ENCODE data around the gene LAMTOR2.

The LAMTOR2 gene

GRCh38 chr1:156078728-156079127, 24.1 kb downstream of the LAMTOR2 start:
- H3K27me3 Mint-ChIP-seq, result peaks cover 17% of the 10 kb centered on the region
- H3K36me3 Mint-ChIP-seq (ENCODE audit: low read depth), result no peaks in the 10 kb centered on the region
- peaks cover 9% of the 10 kb centered on the region for H3K4me1 Mint-ChIP-seq (ENCODE audit: low read depth)
- no peaks in the 10 kb centered on the region for H3K9me3 Mint-ChIP-seq
- H3K27ac Mint-ChIP-seq, result no peak overlapping the region
- H3K4me3 Mint-ChIP-seq, result no peak overlapping the region

GRCh38 chr1:156079762-156080161, 25.2 kb downstream of the LAMTOR2 start:
- Mint-ChIP-seq H3K27me3 (peaks cover 27% of the 10 kb centered on the region), H3K4me3 (no peak overlapping the region), H3K27ac (no peak overlapping the region), H3K9me3 (no peaks in the 10 kb centered on the region), H3K4me1 (ENCODE audit: low read depth) (peaks cover 9% of the 10 kb centered on the region), H3K36me3 (ENCODE audit: low read depth) (no peaks in the 10 kb centered on the region)

GRCh38 chr1:156080241-156080862, 25.8 kb downstream of the LAMTOR2 start:
- peaks cover 9% of the 10 kb centered on the region for H3K4me1 Mint-ChIP-seq (ENCODE audit: low read depth)
- H3K4me3 Mint-ChIP-seq, result no peak overlapping the region
- H3K27ac Mint-ChIP-seq, result no peak overlapping the region
- H3K36me3 Mint-ChIP-seq (ENCODE audit: low read depth), result no peaks in the 10 kb centered on the region
- H3K27me3 Mint-ChIP-seq, result peaks cover 33% of the 10 kb centered on the region
- H3K9me3 Mint-ChIP-seq, result no peaks in the 10 kb centered on the region

DNA sequence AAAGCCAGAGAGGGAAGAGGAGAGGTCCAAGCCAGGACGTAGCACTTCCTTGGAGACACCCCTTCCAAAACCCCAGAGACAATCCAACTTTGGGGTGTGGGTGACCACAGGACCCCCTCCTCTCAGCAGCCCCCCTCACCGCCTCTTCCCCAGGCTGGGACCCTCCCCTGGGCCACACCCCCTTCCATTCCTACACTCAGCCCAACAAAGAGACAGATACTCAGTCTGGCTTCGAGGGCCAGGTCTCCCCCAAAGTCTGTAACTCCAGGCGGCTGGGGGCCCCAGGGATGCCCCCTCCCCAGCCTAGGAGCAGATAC, 26.2 kb downstream of the LAMTOR2 start:
- peak overlapping the region; percentile 56 for H3K4me3 Mint-ChIP-seq
- H3K36me3 Mint-ChIP-seq (ENCODE audit: low read depth), result no peaks in the 10 kb centered on the region
- H3K27ac Mint-ChIP-seq, result no peak overlapping the region
- no peaks in the 10 kb centered on the region for H3K9me3 Mint-ChIP-seq
- H3K27me3 Mint-ChIP-seq, result peaks cover 36% of the 10 kb centered on the region
- H3K4me1 Mint-ChIP-seq (ENCODE audit: low read depth), result peaks cover 9% of the 10 kb centered on the region

GRCh38 chr1:156081180-156081916, 26.8 kb downstream of the LAMTOR2 start:
- Mint-ChIP-seq H3K27me3 (peaks cover 40% of the 10 kb centered on the region), H3K27ac (no peak overlapping the region), H3K4me1 (ENCODE audit: low read depth) (peaks cover 9% of the 10 kb centered on the region), H3K36me3 (ENCODE audit: low read depth) (no peaks in the 10 kb centered on the region), H3K4me3 (peak overlapping the region; percentile 80), H3K9me3 (no peaks in the 10 kb centered on the region)

GRCh38 chr1:156081917-156082308, 27.3 kb downstream of the LAMTOR2 start:
- Mint-ChIP-seq H3K4me1 (ENCODE audit: low read depth) (peaks cover 9% of the 10 kb centered on the region), H3K36me3 (ENCODE audit: low read depth) (no peaks in the 10 kb centered on the region), H3K4me3 (peak overlapping the region; percentile 80), H3K9me3 (no peaks in the 10 kb centered on the region), H3K27ac (no peak overlapping the region), H3K27me3 (peaks cover 46% of the 10 kb centered on the region)

GRCh38 chr1:156082309-156083091, 27.9 kb downstream of the LAMTOR2 start, which contains the start of gene MEX3A:
TSS of gene MEX3A (minus strand) at chr1:156082465. CDS start at chr1:156081998, 467 bp downstream.
- H3K9me3 Mint-ChIP-seq, result no peaks in the 10 kb centered on the region

DNA sequence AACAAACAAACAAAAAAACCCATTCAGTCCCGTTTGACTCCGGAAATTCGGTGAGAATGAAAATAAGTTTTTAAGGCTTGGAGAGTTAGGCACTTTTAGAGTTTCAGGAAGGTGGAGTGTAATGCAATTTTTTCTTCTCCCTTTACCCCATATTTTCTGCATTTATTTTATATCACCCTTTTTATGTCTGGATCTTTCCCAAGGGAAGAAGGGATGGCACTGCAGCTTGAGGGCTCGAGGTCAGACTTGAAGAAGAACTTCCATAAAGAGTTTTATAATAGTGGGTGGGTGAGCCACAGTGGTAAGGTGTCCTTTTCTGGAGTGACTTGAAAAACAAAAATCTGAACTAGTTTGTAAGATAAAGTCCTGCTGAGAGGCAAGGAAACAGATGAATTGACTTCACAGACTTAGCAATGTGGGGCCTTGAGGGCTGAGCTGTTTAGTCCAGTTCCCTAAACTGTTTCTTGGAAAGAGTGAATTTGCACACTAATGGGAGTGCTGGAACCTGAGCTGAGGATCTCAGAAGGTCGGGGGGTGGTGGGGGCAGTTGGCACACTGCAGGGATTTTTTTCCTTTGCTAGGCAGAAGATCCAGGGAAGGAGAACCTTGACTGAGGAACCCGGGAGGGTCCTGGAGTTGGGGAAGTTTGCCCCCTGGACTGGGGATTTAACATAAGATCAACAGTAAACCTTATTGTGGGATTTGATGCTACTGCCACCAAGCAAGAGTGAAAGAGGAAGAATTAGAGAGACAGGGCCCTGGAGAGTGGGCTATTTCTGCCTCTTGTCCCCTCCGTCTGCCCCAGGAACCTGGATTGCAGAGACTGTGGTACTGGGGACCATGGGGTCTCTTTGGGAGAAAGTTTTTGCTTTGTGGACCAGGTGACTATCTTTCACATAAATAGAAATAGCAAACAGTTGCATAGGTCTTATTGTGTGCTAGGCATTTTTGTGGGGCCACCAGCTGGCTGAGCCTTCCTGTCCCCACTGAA, 29.5 kb downstream of the LAMTOR2 start:
- Mint-ChIP-seq H3K36me3 (ENCODE audit: low read depth) (no peaks in the 10 kb centered on the region), H3K27ac (no peak overlapping the region), H3K9me3 (no peaks in the 10 kb centered on the region), H3K4me3 (peak overlapping the region; percentile 77), H3K4me1 (ENCODE audit: low read depth) (peaks cover 9% of the 10 kb centered on the region), H3K27me3 (peaks cover 45% of the 10 kb centered on the region)

More at GRCh38 chr1:156082309-156083091, 27.9 kb downstream of the LAMTOR2 start, which contains the start of gene MEX3A:
- H3K4me1 Mint-ChIP-seq (ENCODE audit: low read depth), result peaks cover 9% of the 10 kb centered on the region
- H3K27me3 Mint-ChIP-seq, result peaks cover 49% of the 10 kb centered on the region
- H3K4me3 Mint-ChIP-seq, result peak within 1 kb of the TSS; percentile 80
- no peak within 1 kb of the TSS for H3K27ac Mint-ChIP-seq
- H3K36me3 Mint-ChIP-seq (ENCODE audit: low read depth), result no peaks in the 10 kb centered on the region

DNA sequence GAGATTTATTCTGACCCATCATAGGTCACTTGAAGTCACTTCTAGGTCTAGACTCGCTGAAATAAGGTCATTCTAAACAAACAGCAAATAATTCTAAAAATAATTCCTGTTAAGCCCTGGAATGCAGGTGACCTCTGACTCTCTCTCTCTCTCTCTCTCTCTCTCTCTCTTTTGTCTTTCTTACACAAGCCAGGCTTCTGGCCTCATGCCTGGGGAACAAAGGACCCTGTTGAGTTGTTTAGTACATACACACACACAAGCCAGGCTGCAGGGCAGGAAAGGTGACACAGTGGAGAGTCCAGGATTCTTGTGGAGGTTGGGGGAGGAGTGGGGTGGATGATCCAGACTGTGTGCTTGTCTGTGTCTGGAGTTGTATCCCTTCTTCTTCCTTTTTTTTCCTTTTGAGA, 31.7 kb downstream of the LAMTOR2 start:
- H3K27me3 Mint-ChIP-seq, result peaks cover 45% of the 10 kb centered on the region
- no peaks in the 10 kb centered on the region for H3K36me3 Mint-ChIP-seq (ENCODE audit: low read depth)
- peaks cover 16% of the 10 kb centered on the region for H3K4me1 Mint-ChIP-seq (ENCODE audit: low read depth)
- no peak overlapping the region for H3K4me3 Mint-ChIP-seq
- no peaks in the 10 kb centered on the region for H3K9me3 Mint-ChIP-seq
- no peak overlapping the region for H3K27ac Mint-ChIP-seq

DNA sequence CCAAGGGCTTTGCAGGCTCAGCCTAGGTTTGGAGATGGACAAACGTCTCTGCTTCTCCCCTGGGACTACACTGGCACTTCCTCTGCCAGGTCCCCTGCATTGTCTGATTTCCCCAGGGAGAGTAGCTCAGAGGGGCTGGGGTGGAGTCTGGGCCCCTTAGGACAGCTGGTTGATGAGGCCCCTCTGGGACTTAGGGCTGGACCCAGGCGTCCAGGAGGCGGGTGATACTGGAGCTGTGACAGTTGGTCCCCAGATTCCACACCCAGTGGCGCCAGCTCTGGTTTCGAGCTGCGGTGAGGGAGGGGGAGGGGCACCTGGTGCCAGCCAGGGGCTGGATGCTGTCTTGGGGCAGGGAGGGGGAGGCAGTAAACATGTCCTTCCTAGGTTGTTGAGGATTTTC, 35.1 kb downstream of the LAMTOR2 start:
- H3K36me3 Mint-ChIP-seq (ENCODE audit: low read depth), result no peaks in the 10 kb centered on the region
- H3K9me3 Mint-ChIP-seq, result no peaks in the 10 kb centered on the region
- peaks cover 7% of the 10 kb centered on the region for H3K4me1 Mint-ChIP-seq (ENCODE audit: low read depth)
- H3K27me3 Mint-ChIP-seq, result peaks cover 33% of the 10 kb centered on the region
- H3K27ac Mint-ChIP-seq, result no peak overlapping the region
- H3K4me3 Mint-ChIP-seq, result no peak overlapping the region

DNA sequence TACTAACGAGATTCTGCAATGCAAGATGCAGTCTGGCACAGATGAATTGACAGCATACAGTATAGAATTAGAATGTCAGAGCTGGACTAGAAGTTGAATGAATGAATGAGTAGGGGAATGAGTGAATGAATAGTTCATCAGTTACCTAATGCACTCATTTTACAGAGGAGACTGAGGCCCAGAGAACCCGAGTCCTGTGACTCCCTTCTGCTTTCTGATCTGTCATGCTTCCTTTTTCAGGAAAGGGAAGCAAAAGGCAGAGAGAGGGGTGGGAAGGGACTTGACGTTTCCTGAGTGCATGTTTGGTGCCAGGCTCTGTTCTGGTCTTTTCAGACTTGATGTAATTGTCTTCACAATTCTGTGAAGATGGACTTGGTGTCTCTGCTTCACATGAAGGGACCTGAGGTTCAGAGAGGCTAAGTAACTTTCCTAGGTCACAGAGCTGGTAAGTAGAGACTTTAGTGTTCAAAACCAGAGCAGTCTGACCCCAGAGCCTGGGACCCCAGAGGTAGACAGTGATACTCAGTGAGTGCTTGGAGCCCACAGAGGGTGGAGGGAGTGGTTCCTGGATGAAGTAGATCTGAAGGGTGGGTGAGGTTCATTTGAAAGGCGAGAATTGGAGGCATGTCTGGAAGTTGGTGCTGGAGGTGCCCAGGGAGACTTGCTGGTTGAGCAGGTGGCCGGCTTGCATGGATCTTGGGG, 35.7 kb downstream of the LAMTOR2 start:
- H3K27ac Mint-ChIP-seq, result no peak overlapping the region
- no peak overlapping the region for H3K4me3 Mint-ChIP-seq
- peaks cover 30% of the 10 kb centered on the region for H3K27me3 Mint-ChIP-seq
- H3K9me3 Mint-ChIP-seq, result no peaks in the 10 kb centered on the region
- no peaks in the 10 kb centered on the region for H3K36me3 Mint-ChIP-seq (ENCODE audit: low read depth)
- H3K4me1 Mint-ChIP-seq (ENCODE audit: low read depth), result peaks cover 10% of the 10 kb centered on the region

- Mint-ChIP-seq H3K4me1 (ENCODE audit: low read depth) (peaks cover 14% of the 10 kb centered on the region), H3K27ac (no peak overlapping the region), H3K4me3 (no peak overlapping the region), H3K36me3 (ENCODE audit: low read depth) (no peaks in the 10 kb centered on the region), H3K27me3 (peaks cover 26% of the 10 kb centered on the region), H3K9me3 (no peaks in the 10 kb centered on the region)
Observed at GRCh38 chr1:156090840-156091188, 36.2 kb downstream of the LAMTOR2 start.

- peaks cover 19% of the 10 kb centered on the region for H3K27me3 Mint-ChIP-seq
- no peak overlapping the region for H3K4me3 Mint-ChIP-seq
- no peak overlapping the region for H3K27ac Mint-ChIP-seq
- peaks cover 22% of the 10 kb centered on the region for H3K4me1 Mint-ChIP-seq (ENCODE audit: low read depth)
- no peaks in the 10 kb centered on the region for H3K36me3 Mint-ChIP-seq (ENCODE audit: low read depth)
- H3K9me3 Mint-ChIP-seq, result no peaks in the 10 kb centered on the region
Observed at GRCh38 chr1:156091610-156092009, 37.0 kb downstream of the LAMTOR2 start.

Measured in stimulated activated naive CD8-positive, alpha-beta T cell treated with anti-CD3 and anti-CD28 coated beads, Interleukin-15, Interleukin-2, amounts not matched to agents 100 ng/mL and 50 ng/mL, for 24 hours (primary cell).